HG03175 (cell line): ENCODE data around the gene ZNF423.
"Not testable (repeated sequence)": the region's sequence is repeated elsewhere in the genome, so short reads cannot be mapped to it uniquely, and the experiment has no call there.

ENCODE experiments used
- ATAC-seq: cut with Tn5 transposase; IDR thresholded peaks from one replicate; pipeline ENCODE4 v1.9.1; 2021; ENCODE audit warnings: mild to moderate bottlenecking, moderate library complexity; ENCODE audit not compliant: unreplicated experiment

The ZNF423 gene

GRCh38 chr16:49871824-49872223 is 15.9 kb upstream of the ZNF423 start:
- ATAC-seq, result not testable (repeated sequence)

GRCh38 chr16:49869731-49870130 is 13.8 kb upstream of the ZNF423 start:
- no peak for ATAC-seq

GRCh38 chr16:49867796-49868668 is 12.1 kb upstream of the ZNF423 start:
- no peak for ATAC-seq

GRCh38 chr16:49867234-49867633 is 11.3 kb upstream of the ZNF423 start:
- ATAC-seq, result no peak

- no peak for ATAC-seq
Measured at GRCh38 chr16:49866595-49867071, 10.7 kb upstream of the ZNF423 start.

- no peak for ATAC-seq
Measured at GRCh38 chr16:49862694-49863093, 6.8 kb upstream of the ZNF423 start.

- ATAC-seq, result no peak
Measured at GRCh38 chr16:49861299-49861698, 5.4 kb upstream of the ZNF423 start.

GRCh38 chr16:49860593-49860992 is 4.7 kb upstream of the ZNF423 start:
- no peak for ATAC-seq

GRCh38 chr16:49859125-49859811 is 3.4 kb upstream of the ZNF423 start:
- no peak for ATAC-seq

- no peak for ATAC-seq
Measured at GRCh38 chr16:49858200-49859124, 2.5 kb upstream of the ZNF423 start.

- ATAC-seq, result no peak
Measured at GRCh38 chr16:49857423-49858181, 1.7 kb upstream of the ZNF423 start.

- ATAC-seq, result no peak
Measured at GRCh38 chr16:49856672-49857330, 889 bp upstream of the ZNF423 start.

- ATAC-seq, result peak; percentile 66
Measured at GRCh38 chr16:49855280-49855821, 561 bp downstream of the ZNF423 start.

- ATAC-seq, result no peak
Measured at GRCh38 chr16:49854796-49855203, 1.1 kb downstream of the ZNF423 start.

- no peak for ATAC-seq
Measured at GRCh38 chr16:49854188-49854795, 1.6 kb downstream of the ZNF423 start.

GRCh38 chr16:49852279-49852678 is 3.6 kb downstream of the ZNF423 start:
- ATAC-seq, result no peak

GRCh38 chr16:49851468-49851787 is 4.5 kb downstream of the ZNF423 start:
- no peak for ATAC-seq

GRCh38 chr16:49850558-49851467 is 5.1 kb downstream of the ZNF423 start:
- no peak for ATAC-seq
